ENCODE results near the gene TBX2.

DNA sequence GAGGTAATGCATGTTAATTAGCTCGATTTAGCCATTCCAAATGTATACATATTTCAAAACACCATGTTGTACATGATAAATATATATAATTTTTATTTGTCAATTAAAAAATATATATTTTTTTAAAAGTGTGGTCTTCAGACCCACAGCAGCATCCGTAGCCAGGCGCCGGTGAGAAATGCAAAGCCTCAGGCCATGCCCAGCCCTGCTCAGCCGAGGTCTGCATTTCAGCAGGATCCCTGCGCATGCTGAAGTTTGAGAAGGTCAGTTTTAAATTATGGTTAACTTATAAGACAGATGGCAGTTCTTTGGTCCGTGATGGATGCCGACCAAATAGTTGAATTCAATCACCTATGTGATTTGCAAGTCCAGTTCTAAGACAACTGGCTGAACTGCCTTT is 28.0 kb upstream of the TBX2 start:
- TF ChIP-seq, protein P1, sequence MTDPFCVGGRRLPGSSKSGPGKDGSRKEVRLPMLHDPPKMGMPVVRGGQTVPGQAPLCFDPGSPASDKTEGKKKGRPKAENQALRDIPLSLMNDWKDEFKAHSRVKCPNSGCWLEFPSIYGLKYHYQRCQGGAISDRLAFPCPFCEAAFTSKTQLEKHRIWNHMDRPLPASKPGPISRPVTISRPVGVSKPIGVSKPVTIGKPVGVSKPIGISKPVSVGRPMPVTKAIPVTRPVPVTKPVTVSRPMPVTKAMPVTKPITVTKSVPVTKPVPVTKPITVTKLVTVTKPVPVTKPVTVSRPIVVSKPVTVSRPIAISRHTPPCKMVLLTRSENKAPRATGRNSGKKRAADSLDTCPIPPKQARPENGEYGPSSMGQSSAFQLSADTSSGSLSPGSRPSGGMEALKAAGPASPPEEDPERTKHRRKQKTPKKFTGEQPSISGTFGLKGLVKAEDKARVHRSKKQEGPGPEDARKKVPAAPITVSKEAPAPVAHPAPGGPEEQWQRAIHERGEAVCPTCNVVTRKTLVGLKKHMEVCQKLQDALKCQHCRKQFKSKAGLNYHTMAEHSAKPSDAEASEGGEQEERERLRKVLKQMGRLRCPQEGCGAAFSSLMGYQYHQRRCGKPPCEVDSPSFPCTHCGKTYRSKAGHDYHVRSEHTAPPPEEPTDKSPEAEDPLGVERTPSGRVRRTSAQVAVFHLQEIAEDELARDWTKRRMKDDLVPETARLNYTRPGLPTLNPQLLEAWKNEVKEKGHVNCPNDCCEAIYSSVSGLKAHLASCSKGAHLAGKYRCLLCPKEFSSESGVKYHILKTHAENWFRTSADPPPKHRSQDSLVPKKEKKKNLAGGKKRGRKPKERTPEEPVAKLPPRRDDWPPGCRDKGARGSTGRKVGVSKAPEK (CRISPR knock-in tag; IDR thresholded peaks at IDR 0.05; ENCODE audit: borderline replicate concordance), result no peak
- TF ChIP-seq, protein P2, sequence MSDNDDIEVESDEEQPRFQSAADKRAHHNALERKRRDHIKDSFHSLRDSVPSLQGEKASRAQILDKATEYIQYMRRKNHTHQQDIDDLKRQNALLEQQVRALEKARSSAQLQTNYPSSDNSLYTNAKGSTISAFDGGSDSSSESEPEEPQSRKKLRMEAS (IDR thresholded peaks at IDR 0.05), result no peak
- TF ChIP-seq ZFP36 (IDR thresholded peaks at IDR 0.05; ENCODE audit: borderline replicate concordance, low read depth, low read length, partially characterized antibody), result no peak
- TF ChIP-seq LCORL (IDR thresholded peaks at IDR 0.05), result no peak
- no peak for TF ChIP-seq LCORL (CRISPR knock-in tag; IDR thresholded peaks at IDR 0.05)
- TF ChIP-seq, protein P3, sequence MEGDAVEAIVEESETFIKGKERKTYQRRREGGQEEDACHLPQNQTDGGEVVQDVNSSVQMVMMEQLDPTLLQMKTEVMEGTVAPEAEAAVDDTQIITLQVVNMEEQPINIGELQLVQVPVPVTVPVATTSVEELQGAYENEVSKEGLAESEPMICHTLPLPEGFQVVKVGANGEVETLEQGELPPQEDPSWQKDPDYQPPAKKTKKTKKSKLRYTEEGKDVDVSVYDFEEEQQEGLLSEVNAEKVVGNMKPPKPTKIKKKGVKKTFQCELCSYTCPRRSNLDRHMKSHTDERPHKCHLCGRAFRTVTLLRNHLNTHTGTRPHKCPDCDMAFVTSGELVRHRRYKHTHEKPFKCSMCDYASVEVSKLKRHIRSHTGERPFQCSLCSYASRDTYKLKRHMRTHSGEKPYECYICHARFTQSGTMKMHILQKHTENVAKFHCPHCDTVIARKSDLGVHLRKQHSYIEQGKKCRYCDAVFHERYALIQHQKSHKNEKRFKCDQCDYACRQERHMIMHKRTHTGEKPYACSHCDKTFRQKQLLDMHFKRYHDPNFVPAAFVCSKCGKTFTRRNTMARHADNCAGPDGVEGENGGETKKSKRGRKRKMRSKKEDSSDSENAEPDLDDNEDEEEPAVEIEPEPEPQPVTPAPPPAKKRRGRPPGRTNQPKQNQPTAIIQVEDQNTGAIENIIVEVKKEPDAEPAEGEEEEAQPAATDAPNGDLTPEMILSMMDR (CRISPR knock-in tag; IDR thresholded peaks at IDR 0.05), result no peak
- no peak for TF ChIP-seq SRSF9 (IDR thresholded peaks at IDR 0.05; ENCODE audit: borderline replicate concordance, insufficient read depth, low read depth, low read length, poor library complexity, severe bottlenecking)
